ENCODE measurements around the gene NDUFS7.
A peak's percentile ranks its signal among the peaks of the same experiment; 100 is the strongest.

Gene NDUFS7

DNA sequence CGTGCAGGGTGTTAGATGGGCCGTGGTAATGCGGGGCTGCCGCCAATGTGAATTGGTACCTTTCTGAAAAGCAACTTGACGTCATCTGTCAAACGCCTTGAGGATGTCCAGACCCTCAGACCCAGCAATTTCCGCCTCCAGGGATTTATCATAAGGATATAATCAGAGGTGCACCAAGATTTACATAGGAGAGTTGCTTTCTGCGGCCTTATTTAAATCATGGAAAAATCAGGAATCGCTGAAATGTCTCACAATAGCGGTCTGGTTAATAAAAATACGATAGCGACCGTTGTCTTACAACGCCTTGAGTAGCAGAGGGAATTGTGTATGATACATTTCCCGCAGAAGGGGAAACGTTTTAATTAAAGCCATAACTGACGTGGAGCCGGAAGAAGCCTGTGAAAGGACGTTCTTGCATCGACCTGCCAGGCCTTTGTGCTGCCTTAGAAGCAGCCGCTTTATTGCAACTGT lies 32.3 kb upstream of the NDUFS7 start:
- TF ChIP-seq, protein P1, sequence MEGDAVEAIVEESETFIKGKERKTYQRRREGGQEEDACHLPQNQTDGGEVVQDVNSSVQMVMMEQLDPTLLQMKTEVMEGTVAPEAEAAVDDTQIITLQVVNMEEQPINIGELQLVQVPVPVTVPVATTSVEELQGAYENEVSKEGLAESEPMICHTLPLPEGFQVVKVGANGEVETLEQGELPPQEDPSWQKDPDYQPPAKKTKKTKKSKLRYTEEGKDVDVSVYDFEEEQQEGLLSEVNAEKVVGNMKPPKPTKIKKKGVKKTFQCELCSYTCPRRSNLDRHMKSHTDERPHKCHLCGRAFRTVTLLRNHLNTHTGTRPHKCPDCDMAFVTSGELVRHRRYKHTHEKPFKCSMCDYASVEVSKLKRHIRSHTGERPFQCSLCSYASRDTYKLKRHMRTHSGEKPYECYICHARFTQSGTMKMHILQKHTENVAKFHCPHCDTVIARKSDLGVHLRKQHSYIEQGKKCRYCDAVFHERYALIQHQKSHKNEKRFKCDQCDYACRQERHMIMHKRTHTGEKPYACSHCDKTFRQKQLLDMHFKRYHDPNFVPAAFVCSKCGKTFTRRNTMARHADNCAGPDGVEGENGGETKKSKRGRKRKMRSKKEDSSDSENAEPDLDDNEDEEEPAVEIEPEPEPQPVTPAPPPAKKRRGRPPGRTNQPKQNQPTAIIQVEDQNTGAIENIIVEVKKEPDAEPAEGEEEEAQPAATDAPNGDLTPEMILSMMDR (IDR thresholded peaks at IDR 0.05; ENCODE audit: low read depth, low read length) = no peak
- H3K4me3 ChIP-seq (ENCODE audit: low read depth, low read length) = no peak overlapping the region

- TF ChIP-seq, protein P1 (IDR thresholded peaks at IDR 0.05; ENCODE audit: low read depth, low read length) = no peak
- H3K4me3 ChIP-seq (ENCODE audit: low read depth, low read length) = no peak overlapping the region
Measured at GRCh38 chr19:1353144-1353543, 30.6 kb upstream of the NDUFS7 start.

- TF ChIP-seq, protein P1 (IDR thresholded peaks at IDR 0.05; ENCODE audit: low read depth, low read length) = no peak
- peak overlapping the region; percentile 81 for H3K4me3 ChIP-seq (ENCODE audit: low read depth, low read length)
Measured at GRCh38 chr19:1354970-1355567, 28.6 kb upstream of the NDUFS7 start.

DNA sequence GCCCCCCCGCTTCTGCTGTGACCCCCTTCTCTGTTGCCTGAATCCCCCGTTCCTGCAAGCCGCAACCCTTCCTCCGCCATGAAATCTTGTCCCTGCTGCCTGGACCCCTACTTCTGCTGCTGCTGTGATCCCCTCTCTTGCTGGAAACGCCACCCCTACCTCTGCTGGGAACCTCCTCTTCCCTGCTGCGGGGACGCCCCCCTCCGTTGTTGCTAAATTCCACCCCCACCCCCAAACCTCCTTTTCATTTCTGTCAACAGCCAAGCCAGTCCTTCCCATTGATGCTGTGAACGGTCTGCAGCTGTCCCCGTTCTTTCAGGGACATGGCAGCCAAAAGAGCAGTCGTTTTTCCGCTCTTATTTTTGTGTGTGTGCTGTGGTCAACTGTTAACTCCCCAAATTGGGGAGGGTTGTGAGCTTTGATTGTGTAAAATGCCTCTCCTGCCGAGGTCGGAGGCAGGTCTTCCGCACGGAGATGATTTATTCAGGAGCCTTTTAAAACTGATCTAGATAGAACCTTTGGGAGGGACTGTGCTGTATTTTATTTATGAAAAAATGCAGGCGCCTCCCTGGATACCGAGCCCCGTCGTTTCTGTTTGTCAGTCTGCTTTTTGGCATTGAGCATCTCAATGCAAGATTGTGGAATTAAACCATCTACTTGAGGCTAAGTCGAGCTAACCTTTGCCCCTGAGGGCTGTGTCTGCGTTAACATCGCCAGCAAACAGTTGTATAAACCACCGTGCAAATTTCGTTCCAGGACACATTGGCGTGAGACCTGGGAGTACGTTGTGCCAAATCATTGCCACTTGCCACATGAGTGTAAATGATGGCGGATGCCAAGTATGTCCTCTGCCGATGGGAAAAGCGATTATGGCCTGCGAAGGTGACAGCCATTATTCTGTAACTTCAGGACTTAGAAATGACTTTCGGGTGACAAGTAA lies 27.9 kb upstream of the NDUFS7 start:
- TF ChIP-seq, protein P1 (IDR thresholded peaks at IDR 0.05; ENCODE audit: low read depth, low read length) = no peak
- H3K4me3 ChIP-seq (ENCODE audit: low read depth, low read length) = peak overlapping the region; percentile 81

- TF ChIP-seq, protein P1 (IDR thresholded peaks at IDR 0.05; ENCODE audit: low read depth, low read length) = no peak
- peak overlapping the region; percentile 81 for H3K4me3 ChIP-seq (ENCODE audit: low read depth, low read length)
Measured at GRCh38 chr19:1356508-1356865, 27.2 kb upstream of the NDUFS7 start.

- no peak overlapping the region for H3K4me3 ChIP-seq (ENCODE audit: low read depth, low read length)
- TF ChIP-seq, protein P1 (IDR thresholded peaks at IDR 0.05; ENCODE audit: low read depth, low read length) = no peak
Measured at GRCh38 chr19:1357531-1358109, 26.1 kb upstream of the NDUFS7 start.
